Muscle of back (tissue), 11 donors: ENCODE measurements around the gene SSX2IP. TPM values are rescaled to one million over a fixed set of nuclear protein-coding genes. Genes with fewer than 3 reads are reported as not detected.

ENCODE experiments used
- DNase-seq, 3 donors: peaks; one replicate each; pipeline versions ENCODE4 v3.0.0 to v3.0.0-alpha.2; 2013
- polyA plus RNA-seq, 10 donors: library from polyadenylated mRNA; unstranded; fragments of 120-200 nt; gene quantifications; one replicate each; pipeline ENCODE4 v1.2.1, GENCODE V29; 2013; ENCODE audit not compliant: insufficient read length in 10 of 10

SSX2IP gene
- polyA plus RNA-seq, 10 donors = 11.3 to 22.7 (median 15.4) TPM

DNA sequence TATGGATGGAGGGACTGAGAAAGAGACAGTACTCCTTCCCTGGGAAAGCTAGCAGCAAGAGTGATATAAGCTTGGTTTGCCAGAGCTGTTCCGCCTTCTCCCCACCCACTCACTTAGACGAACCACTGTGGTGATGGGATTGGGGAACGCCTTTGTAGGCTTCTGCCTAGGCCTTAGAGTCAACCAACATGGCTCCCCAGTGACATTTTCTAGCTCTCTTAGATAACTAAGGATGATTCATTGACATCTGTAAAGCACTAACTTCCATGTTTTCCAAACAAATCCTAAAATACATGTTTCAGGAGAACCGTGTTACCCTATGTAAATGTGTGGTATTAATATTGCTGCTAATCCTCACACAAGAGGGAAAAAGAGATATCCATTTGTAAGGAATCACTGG, 21.6 kb upstream of the SSX2IP start:
- DNase-seq = no peak

DNA sequence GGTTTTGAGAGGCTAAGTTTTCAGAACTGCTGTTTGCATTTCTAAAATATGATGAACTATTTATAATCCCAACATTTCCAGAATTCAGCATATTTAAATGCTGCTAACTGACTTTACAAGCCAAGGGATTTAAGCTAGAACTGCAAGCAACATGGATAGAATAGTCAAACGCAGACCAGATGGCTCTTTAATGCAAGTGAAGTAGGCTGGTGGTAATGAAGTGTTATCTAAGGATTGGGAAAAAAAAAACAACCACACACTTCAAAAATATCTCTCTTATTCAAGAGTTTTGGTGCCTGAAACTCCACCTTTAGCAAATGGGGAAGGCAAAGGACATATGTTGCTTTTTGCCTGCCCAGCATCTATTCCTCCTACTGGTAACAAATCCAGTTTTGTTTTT, 20.9 kb upstream of the SSX2IP start:
- no peak for DNase-seq

DNA sequence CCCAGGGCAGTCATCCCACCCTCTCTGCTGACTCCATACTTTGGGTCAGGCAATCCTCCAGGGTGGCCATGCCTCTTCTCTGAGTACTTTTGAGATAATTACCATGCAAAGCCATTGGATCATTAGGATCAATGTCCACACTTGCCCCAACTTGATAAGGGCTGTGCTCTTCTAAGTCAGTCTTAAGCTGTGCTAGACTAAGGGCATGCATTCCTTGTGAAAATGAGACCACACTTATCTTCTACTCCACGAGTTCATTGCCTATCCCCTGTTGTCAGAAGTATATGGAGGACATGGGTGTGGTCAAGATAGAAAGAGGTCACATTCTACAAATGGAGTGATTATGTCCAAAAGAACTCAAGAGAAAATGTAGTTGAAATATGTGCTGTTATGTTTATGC, 18.9 kb upstream of the SSX2IP start:
- DNase-seq = no peak

DNA sequence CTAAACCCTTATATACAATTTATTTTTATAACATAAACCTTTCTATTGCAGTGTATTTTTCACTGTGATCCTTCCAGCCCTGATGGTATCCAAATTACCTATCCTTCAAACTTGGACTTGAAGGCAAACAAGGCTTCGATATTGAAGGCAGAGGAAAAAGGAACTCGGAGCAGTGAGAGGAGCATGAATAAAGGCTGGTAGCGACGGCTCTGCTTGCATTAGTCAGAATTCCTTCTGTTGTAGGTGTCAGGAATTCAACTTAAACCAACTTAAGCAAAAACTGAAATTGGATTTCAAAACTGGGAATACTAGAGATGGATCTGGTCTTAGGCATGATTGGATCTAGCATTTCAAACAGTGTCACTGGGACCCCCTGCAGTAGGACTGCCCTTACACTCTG, 17.8 kb upstream of the SSX2IP start:
- DNase-seq = no peak

DNA sequence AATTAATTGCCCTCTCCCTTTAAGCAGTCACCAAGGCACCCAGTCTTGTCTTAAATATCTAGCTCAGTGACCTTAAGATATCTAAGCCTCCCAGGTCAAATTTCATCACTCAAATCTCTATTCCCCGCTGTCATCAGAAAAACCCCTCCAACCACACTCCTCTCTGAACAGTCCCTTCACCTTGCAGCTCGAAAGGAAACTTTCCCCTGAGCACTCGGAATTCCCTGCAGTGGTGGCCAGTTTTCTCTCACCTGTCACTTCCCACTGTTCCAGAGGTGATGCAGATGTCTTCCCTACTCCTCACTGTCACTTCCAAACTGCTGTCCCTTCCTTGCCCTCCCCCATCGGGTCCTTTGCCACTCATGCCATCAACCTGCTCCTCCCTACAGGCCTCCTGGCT, 15.3 kb upstream of the SSX2IP start:
- DNase-seq = no peak

DNA sequence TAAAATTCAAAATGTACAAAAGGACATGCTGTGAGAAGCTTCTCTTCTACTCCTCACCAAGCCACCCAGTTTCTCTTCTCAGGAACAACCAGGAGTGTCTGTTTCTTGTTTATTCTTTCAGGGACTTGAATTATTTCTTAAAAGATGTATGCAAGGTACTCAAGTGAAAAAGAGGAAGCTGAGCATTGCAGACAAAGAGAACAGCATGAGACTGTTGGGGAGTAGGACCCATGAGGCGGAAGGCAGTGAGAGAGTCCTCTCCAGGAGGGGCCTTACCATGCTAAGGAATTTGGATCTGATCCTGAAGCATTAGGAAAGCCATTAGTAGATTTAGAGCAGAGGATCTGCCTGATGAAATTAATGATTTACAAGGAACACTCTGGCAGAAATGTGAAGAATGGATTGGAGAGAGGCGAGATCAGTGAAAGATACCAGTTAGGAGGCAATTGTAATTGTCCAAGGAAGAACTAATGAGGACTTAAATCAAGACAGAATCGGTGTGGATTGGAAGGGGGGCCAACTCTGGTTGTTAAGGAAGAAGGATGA, 14.7 kb upstream of the SSX2IP start:
- DNase-seq = no peak

DNA sequence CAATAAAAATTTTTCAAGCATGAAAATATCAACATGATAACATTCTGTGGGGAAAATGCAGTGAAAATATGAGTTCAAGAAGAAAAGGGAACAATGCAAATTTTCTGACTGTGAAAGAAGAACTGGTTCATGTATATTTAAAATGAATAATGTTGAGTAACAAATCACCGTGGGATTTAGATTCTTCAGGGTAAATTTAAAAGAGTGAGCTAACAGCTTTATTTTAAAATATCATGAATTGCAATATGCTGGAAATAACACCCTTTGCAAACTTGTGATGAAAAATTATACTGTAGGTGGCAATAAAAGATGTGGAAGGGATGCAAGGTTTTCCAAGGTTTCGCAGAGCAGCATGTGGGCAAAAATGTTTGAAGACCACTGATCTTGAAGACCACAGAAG, 13.2 kb upstream of the SSX2IP start:
- no peak for DNase-seq

DNA sequence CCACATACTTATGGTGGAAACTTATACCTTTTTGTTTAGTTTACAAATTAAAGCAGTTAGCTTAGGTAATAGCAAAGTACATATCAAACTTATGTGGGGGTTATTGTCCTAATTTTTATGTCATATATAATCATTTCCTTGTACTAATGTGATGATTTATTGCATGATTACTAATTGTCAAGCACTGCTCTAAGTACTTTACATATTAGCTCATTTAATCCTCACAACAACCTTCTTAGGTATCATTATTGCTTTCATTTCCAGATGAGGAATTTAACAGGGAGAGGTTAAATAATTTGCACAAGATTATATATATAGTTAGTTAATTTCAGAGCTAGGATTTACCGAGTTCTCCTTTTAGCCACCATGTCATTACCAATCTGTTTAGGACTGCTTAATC, 11.9 kb upstream of the SSX2IP start:
- no peak for DNase-seq

DNA sequence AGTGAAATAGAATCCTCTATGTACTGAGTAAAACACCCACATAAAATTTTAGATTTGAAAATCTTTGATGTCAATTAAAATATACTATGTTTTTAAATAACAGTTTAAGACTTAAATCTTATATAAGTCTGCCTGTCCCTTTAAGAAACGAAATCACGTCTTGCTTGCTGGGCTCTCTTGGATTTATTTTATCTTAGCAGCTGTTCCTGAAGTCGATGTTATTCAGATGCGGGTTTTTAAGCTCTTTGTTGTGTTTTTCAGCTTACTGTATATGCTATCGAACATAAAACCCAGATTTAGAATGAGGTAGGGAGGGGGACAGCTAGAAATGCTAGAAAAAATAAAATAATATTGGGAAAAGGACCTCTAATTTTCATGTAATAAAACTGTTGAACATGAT, 11.1 kb upstream of the SSX2IP start:
- peak in 1 of 3 donors; percentile 54 for DNase-seq

DNA sequence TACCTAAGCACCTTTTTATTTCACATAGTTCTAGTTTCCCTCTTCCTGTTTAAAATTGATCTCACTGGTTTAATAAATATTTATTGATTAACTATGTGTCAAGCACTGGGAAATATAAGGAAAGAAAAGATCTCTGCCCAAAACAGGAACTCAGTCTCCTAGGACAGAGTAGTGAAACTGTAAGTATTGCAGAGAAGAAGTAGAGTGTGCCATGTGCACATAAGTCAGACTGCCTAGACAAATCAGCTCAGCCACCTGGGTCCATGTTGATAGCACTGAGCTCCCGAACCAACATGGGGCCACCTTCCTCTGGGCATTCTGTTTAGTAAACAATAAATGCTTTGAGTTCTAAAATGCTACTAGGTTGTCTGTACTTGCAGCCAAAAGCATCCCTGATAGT, 9.8 kb upstream of the SSX2IP start:
- no peak for DNase-seq

DNA sequence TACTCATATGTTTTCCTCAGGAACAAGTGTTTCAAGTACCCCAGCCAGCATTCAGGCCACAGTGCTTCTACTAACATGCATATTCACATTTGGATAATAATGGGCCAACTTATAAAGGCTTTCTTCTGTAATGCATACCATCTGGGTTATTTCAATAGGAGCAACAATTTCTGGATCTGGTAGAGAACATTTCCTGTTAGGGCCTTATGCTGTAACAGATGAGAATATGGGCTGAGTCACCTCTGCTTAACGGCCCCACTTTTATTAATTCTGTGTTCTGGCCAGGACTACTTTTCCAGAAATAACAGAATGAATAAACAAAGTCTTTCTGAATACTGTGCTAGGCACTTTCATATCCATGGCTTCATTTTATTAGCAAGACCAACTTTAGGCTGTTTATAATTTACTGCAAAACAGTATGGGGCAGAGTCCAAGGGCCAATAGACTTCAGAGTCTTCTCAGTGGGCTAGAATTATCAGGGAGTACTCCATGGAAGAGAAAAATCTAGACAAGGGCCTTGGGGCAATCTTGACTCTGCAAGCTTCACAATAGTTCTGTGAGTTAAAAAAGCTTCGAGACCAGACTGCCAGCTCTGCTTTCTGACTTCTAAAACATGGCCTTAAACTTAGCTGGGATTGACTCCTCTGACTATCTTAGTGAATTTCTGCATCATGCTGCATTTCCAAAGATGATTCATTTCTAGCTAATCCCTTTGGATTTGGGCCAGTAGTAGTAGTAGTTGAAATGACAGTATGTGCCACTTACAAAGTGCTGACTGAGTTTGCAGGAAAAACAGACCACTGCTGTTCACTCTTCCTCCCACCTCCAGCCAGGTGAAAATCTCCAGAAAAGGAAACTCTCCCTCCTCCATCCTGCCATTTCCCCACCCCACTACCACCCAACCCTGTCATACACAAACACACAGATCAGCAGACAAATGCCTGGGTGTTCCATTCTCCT, 8.2 kb upstream of the SSX2IP start:
- peak; percentile 63 to 85 (median 80) for DNase-seq

DNA sequence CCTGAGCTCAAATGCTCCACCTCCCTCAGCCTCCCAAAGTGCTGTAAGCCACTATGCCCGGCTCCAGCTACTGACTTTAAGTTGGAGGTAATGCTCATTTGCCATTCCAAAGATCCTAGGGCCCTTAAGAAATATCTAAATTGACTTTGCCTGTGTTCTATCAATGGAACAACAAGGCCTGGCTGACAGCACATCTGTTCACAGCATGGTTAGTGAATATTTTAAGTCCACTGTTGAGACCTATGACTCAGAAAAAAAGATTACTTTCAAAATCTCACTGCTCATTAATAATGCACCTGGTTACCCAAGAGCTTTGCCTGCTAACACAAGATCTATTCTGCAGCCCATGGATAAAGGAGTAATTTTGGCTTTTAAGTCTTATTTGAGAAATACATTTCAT, 3.5 kb upstream of the SSX2IP start:
- DNase-seq = no peak

DNA sequence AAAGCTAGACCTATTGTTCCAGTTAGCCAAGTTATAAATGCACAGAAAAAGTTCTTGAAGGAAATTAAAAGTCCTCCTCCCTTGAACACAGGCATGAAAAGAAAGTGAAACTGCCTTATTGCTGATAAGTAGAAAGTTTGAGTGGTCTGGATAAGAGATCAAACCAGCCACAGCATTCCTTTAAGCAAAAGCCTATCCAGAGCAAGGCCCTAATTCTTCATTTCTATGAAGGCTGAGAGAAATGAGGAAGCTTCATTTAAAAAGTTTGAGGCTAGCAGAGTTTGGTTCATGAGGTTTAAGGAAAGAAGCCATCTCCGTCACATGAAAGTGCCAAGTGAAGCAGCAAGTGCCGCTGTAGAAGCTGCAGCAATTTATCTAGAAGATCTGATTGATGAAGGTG, 2.7 kb upstream of the SSX2IP start:
- no peak for DNase-seq

DNA sequence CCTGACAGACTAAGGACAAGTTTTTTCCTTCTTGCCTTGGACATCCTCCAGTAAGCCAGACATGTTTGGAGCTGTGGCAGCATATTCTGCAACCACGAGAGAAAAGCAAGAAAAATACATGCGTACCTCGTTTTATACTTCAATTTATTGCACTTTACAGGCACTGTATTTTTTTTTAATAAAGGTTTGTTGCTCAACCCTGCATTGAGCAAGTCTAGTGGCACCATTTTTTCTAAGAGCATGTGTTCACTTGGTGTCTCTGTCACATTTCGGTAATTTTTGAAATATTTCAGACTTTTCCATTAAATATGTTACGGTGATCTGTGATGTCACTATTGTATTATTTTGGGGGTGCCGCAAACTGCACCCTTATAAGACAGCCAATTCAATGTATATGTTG, 2.1 kb upstream of the SSX2IP start:
- no peak for DNase-seq

DNA sequence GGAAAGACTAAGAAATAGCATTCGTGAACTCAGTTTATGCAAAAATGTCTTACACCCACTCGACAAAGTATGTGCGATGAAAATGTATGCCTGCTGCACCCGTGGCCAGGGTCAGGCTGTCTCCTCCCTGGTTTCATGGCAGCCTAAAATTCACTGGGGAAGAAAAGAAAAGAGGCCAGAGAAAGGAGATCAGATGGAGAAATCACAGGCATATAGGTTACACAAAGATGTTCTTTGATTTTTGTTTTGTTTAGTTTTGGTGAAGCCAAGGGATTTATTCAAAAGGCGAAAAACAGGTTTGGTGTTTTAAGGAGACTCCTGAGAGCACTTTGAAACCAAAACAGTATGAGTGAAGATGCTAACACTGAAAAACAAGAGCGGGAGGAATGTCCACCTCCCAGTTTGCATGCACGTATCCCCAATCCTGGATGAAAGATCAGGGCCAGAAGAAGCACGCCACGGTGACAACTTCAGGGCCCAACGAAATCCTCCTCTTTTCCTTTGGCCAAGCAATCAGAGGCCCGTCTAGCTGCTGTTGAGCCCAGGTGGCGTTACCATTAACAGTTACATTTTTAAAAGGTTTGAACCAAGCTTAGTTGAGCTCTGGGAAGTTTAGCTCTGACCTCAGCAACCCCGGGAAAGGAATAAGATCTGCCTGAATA, 992 bp upstream of the SSX2IP start:
- no peak for DNase-seq

DNA sequence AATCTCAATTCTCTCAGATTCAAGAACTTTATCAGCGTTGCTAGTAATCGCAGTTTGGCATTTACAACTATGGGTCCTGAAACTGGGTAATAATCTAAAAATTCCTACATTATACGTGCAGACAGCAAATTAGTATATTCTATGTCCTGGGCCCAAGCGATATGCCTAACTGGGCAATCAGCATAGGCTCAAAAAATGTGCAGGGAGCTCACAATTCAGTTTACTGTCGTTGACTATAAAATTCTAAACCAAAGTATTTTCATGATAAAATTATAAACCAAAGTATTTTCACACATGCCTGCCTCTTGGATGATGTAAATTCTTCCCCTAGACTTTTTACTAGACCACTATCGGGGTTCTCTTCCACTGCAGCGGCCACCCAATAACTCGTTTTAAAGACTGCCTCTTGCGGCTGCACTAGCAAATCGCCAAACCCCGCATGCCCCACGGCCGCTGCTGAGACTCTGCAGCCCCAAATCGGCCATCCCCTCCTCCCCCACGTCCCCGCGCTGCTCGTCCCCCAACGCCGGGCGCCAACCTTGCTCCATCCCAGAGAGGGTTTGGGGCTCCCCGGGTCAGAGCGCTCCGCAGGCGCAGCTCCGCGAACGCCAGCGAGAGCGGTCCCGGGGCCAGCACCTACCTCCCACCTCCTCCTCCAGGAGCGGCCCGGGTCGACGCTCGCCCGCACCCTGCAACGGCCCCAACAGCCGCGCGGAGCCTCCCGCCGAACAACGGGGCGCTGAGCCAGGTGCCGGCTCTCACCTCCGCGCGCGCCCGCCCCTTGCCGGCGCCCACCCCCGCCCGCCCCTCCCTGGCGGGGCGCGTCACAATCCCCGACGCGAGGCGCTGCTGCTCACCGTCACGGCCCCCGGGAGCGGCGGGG, 506 bp downstream of the SSX2IP start:
- DNase-seq = peak; percentile 26 to 88 (median 61)

DNA sequence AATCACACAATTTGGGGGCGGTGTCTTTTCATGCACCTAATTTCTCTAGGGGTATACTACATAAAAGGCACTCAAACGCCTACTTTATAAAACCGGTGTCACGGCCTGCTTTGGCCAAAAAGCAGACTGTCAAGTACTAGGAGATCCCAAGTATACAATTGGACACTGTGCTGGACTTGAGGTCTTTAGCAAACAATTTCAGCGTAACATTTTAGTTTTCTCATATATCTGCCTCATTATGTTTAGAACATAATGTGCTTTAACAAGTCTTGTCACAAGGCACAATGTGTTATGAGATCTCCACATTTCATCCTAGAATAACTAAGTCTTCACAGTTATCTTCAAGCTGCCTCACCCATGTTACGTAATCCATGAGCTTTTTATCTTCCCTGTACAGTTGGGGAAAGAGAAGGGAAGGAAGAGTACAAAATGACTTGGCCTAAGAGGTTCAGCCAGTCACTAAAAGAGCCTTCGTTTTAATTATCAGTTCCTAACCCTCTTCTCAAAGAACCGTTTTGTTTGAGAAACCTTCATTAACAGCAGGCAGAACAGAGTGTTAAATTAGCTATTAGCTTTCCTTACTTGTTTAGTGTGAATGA, 1.7 kb downstream of the SSX2IP start:
- no peak for DNase-seq

DNA sequence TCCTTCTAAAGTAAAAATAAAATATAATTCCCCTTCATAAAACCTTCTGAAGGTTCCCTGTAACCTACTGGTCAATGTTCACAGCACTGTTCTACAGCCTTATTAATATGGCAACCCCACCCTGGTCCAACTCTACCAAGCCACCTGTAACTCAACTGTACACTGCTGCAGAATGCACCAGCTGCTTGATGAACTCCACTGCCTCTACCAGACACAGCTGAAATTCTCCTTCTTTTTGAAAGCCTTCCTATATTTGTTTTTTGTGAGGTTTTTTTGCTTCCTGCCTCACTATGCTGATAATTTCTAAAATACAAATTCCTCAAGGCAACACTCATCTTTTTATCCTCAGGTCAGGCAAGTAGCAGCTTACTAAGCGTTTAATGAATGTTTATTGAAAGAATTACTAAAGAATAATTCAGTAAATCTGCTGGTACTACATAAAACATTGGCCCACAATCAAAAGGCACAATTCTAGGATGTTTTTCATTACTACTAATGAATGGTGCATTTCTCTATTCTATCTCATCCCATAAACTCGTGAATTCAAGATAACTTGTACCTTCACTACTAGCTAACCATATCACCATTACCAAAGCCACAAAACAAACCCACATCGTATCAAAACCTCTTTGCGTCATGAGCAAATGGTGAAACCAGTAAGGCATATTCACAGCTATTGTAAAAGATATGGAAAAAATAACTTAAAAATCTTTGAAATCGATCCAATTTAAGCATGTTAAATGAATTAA, 2.4 kb downstream of the SSX2IP start:
- no peak for DNase-seq

DNA sequence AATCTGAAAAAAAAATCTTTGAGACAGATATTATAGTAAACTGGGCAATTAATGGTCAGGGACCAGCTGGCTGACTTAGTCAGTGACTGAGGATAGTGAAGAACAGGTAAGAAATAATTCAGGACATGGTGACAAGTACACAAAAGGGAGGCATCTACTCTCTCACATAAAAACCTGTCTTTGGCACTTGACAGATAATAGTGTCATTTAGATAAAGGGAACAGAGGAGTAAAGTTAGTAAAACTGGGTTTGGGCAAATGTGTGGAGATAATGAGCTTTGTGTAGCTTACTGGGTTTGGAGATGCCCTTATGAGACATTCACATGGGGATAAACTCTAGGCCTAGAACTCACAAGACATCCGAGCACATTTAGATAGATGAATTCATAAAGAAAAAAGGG, 4.0 kb downstream of the SSX2IP start:
- no peak for DNase-seq

DNA sequence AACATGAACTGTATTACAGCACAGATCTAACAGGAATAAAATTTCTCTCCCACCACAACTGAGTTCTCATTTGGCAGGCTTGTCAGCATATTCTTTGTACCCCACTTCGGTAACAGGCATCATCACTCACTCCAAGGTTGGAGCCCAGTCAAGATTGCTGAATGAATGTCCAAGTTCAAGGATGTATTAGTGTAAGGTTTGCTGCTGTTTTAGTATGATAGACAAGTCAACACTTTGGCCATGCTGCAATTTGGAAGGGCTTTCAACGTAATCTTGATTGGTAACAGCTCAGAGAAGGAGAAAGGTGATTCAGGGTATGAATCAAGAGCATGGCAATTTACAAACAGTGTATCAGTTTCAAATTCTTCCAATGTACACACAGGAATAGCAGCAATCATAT, 6.8 kb downstream of the SSX2IP start:
- DNase-seq = no peak

DNA sequence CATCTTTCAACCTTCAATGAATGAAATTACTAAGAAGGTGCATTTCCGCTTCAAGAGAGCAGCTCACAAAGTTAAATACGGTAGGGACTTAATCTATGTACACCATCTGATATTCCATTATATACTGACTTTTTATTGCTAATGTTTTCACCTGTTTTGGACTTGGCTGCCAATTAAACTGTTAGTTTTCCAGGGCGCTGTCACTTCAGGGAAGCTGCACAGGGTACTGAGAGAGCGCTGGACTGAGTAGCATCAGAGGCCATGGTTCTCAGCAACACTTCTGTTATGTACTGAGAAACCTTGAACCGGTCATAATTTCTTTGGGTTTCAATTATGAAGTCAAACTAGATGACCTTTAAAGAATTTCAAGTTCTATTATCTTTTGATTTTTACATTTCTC, 8.2 kb downstream of the SSX2IP start:
- DNase-seq = no peak
